GM23248 (cell line): ENCODE data around the gene JUND.

ENCODE experiments used
- EZH2 ChIP-seq: fragments of 200-600 bp; sonication (generic); IDR thresholded peaks from 2 replicates; pipeline ENCODE4 v1.6.1; 2018; ENCODE audit warnings: antibody characterized with exemption, mild to moderate bottlenecking; ENCODE audit not compliant: insufficient read depth, poor library complexity, severe bottlenecking
- EZH2phosphoT487 ChIP-seq: fragments of 200-600 bp; sonication (generic); IDR thresholded peaks from 2 replicates; pipeline ENCODE4 v1.6.1; 2018; ENCODE audit warnings: antibody characterized with exemption, moderate library complexity, mild to moderate bottlenecking, low read depth; ENCODE audit not compliant: insufficient read depth

DNA sequence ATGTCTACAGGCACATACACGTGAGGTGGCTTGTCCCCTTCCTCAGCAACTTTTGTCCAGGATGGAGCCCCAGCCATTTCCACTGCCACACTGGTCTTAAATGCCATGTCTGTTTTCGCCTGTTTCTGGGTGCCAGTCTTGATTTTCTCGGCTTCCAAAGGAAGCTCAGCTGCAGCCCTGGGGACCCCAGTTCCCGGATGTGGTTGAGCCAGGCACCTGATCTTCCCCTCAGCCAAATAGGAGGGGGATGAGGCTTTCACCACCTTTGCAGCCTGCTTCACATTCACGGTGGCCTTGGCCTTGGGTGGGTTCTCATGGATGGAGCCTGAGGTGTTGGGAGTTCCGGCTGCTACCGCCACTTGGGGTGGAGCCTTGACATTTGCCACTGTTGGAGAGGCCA is 15.8 kb downstream of the JUND start:
- TF ChIP-seq EZH2 (no peak), EZH2phosphoT487 (no peak)
